NCI-H345 treated with DMSO at 0.1 percent for 48 hours (cell line): ENCODE measurements around the gene FAM193A.
"Not testable (repeated sequence)": the region's sequence is repeated elsewhere in the genome, so short reads cannot be mapped to it uniquely, and the experiment has no call there.

Experiments used
- DNase-seq: peaks from one replicate; lab custom pipeline; 2025; ENCODE audit not compliant: unreplicated experiment; lab: John Stamatoyannopoulos, UW

Gene FAM193A

GRCh38 chr4:2647403-2648158, 111.1 kb downstream of the FAM193A start:
- DNase-seq: peak; percentile 10

DNA sequence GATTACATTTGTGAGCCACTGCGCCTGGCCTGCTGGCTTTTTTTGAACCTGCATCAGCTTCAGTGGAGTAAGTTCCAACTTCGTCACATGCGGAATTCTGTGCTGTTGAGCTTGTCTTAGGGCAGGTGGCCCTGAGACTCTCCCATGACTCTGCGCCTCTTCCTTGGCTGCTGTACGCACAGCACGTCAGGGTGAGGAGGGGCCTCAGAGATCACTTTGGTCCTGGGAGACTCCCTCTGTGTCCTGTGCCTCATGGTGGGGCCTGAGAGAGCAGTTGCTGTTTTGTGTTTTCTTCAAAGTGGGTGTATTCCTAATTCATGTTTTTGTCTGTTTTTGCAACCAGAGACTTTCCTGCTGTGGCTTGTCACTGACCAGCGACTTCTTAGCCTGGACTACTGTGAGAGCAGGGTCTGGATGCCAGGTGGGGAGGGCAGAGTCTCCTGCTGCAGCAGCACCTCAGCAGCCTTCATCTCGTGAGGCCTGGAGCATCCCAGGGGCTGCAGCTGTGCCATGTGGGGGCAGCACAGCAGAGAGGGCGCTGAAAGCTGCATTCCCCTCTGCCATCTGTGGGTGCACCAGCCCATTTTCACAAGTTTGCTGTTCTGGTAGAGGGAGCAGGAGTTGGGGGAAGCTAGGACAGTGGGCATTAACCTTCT, 111.8 kb downstream of the FAM193A start:
- DNase-seq: no peak

DNA sequence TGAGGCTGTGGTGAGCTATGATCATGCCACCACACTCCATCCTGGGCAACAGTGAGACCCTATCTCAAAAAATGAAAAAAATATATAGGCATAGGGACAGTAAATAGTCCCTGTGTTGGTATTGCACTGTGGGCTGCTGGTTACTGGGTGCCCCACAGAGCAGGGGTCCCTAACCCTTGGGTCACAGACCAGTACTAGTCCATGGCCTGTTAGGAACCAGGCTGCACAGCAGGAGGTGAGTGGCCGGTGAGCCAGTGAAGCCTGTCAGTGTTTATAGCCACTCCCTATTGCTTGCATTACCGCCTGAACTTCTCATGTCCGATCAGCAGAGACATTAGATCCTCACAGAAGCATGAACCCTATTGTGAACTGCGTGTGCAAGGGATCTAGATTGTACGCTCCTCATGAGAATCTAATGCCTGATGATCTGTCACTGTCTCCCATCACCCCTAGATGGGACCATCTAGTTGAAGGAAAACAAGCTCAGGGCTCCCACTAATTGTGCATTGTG, 113.2 kb downstream of the FAM193A start:
- DNase-seq: no peak

DNA sequence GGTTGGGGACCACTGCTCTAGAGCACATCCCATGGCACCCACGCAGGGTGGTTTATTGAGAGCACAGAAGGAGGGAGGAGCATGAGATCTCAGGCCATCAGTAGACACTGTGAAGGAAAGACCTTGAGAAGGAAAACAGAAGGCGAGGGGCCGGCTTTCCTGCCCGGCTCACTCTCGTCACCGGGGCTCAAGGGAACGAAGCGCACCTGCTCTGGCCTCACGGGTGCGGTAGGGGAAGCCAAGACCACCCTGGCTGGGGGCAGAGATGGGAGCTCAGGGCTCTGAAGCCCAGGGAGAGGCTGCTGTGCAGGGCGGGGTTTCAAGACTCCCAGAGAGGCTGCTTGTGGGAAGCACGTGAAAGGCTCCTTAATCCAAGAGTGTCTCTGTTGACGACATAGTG, 113.8 kb downstream of the FAM193A start:
- DNase-seq: no peak

GRCh38 chr4:2651546-2651945, 115.1 kb downstream of the FAM193A start:
- no peak for DNase-seq

- DNase-seq: no peak
Observed at GRCh38 chr4:2651998-2652397, 115.6 kb downstream of the FAM193A start.

DNA sequence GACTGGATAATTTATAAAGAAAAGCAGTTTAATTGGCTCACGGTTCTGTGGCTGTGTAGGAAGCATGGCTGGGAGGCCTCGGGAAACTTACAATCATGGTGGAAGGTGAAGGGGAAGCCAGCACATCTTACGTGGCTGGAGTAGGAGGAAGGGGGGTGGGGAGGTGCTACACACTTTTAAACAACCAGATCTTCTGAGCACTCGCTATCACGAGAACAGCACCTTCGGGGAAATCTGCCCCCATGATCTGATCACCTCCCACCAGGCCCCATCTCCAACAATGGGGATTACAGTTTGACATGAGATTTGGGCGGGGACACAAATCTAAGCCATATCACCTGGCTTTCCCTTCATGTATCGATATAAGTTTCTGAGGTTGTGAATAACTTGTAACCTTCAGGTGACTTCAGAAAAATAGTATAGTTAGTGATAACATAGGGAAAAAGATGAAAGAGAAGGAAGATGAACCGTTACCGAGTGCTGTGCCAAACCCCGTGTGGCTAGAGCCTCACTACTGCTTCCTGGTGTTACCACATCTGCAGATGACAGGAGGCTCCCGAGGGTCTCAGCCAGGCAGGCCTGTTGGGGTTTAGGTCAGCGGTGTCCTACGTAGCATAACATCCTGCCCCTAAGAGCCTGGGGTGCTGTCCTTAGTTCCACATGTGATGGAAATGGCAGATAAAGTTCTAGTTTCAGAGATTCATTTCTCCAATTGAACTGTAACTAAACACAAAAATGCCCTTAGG, 116.1 kb downstream of the FAM193A start:
- no peak for DNase-seq

DNA sequence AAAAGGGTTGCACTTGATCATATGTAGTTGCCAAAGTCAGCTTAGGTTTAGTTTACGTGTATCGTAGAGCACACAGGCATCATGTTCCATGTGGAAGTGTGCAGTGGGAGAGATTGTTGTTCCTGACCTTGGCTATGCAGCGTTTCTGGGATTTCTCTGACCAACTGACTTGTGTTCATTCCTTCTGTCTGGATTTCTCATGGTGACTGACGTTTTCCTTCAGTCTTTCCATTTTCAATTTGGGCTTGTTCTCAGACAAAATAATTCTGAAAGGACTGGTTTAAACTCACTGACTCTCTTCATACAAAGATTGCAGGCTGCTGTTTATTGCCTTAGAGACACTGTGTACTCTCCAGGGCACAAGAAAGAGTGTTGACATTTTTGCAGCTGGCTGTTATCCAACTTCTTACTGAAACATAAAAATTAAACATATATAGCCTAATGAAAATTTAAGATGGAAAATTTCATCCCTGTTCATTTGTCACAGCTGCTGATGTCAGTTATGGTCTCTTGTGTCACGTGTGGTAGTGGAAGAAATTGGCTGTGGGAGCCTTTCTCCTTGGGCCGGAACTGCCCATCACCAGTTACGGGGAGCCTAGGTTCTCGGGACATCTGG, 124.3 kb downstream of the FAM193A start:
- no peak for DNase-seq

DNA sequence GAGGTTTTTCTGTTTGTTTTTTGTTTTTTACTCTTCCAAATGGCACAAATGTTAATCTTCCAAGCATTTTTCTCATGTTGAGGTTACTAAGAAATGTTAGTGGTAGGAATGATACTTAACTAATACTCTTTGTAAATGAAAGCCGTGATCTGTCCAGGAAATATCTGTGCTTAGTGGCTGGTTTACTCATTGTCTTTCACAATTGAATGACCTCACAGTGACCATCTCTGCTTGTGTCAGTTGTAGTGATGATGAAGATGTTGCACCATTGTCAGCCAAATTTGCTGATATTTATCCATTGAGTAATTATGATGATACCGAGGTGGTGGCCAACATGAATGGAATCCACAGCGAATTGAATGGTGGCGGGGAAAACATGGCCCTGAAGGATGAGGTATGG, 126.2 kb downstream of the FAM193A start:
- no peak for DNase-seq

DNA sequence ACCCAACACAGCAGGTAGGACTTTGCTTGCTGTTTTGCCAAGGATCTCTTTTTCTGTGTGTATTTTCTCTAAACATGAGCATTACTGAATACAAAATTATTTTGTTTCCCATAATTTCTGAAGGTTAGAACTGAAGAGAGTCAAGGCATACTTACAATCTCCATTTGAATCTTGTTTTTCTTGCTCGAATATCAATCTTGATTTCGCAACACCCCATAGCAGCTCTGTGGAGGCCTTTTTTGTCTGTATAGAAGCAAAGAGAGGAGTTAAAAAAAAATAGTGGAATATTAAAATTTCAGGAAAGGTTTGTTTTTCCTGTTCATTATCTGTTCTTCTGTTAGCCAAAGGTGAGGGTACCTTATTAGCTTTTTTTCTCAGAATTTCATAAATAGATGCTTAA, 126.8 kb downstream of the FAM193A start:
- no peak for DNase-seq

DNA sequence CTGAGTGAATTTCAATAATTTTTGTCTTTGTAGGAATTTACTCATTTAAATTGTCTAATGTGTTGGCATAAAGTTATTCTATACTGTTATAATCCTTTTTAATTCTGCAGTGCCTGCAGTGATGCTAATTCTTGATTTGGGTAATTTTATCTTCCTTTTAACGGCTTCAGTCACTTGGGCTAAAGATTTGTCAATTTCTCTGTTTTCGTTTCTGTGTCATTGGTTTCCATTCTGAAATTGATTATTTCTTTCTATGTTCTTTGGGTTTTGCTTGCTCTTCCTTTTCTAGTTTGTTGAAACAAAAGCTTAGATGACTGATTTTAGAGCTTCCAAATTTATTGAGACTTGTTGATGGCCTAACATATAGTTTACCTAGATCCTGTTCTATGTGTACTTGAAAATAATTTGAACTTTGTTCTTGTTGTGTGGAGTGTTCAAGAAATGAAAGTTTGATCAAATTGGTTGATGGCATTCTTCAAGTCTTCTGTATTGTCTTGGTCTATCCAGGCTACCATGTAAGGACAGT, 130.3 kb downstream of the FAM193A start:
- DNase-seq: no peak

GRCh38 chr4:2667428-2667827, 131.0 kb downstream of the FAM193A start:
- DNase-seq: no peak

DNA sequence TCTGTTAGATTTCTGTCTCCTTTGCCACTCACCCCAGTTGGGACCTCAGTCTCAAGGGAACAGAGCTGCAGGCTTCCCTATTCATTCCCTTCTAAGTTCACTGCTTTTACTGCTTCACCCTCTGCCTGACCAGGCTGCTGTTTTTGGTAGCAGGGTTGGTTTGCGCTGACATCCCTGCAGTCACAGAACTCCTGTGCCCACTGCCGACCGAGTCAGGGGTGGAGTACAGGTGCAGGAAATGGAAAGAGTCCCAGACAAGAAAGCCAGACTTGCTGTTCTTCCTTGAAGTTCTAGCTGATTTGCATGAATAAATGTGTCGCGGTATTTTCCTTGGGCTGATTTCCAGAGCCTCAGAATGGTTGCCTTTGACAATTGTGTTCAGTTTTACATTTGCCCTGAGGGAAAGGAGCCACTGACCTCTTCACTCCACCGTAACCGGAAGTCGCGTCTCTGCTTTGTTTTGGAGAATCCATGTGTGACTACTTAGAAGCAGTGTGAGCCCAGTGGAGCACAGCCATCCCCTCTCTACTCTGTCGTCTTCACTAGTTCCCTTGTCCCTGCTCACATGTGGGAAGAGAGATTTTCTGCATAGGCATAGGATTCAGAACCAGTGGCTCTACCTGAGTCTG, 134.9 kb downstream of the FAM193A start:
- DNase-seq: no peak

DNA sequence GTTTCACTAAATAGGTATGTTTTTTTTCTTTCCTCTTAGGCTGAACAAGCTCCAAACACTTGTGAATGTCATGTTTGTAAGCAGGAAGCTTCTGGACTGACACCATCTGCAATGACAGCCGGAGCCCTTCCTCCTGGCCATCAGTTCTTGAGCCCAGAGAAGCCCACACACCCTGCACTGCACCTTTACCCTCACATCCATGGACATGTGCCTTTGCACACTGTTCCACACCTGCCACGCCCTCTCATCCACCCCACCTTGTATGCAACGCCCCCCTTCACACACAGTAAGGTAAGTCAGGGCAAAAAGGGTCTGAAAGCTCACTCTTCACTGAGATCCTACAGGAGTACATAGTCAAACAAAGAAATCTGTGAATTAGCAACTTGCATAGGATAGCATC, 135.6 kb downstream of the FAM193A start:
- DNase-seq: no peak

- DNase-seq: no peak
Observed at GRCh38 chr4:2672700-2673099, 136.3 kb downstream of the FAM193A start.

DNA sequence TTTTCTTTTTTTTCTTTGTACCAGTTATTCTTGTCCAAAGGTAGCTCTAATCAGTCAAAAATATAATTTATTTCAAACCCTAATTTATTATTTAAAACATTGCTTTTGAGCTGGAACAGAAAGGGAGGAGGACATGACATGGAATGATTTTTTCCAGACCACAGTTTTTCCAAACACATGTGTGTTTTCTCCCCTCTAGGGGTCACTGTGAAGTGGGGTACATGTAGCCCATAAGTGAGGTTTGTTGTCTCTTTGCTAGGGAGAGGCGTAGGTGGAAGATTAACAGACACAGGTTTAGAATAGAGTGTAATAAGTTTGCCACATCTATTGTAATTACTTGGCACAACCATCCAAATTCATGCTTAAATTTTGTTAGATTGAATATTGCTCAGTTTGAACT, 136.7 kb downstream of the FAM193A start:
- no peak for DNase-seq

- not testable (repeated sequence) for DNase-seq
Observed at GRCh38 chr4:2679762-2680161, 143.3 kb downstream of the FAM193A start.

DNA sequence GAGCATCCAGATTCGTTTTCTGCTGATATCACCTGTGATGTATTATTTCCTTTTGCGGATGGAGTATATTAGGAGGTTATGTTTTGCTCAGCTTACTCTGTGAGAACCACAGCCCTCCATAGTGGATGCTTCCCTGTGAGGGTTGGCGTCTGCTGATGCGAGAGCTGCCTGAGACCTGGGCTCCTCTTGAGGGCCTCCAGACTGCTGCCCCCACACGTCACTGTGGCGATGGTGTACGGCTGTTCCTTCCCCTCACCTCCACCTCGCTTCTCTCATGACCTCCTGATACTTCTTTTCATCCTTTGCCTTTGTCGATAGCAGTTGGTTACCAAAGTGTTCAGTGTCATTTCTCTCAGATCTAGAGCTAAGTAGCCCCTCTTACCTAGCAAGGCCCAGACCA, 148.0 kb downstream of the FAM193A start:
- no peak for DNase-seq

DNA sequence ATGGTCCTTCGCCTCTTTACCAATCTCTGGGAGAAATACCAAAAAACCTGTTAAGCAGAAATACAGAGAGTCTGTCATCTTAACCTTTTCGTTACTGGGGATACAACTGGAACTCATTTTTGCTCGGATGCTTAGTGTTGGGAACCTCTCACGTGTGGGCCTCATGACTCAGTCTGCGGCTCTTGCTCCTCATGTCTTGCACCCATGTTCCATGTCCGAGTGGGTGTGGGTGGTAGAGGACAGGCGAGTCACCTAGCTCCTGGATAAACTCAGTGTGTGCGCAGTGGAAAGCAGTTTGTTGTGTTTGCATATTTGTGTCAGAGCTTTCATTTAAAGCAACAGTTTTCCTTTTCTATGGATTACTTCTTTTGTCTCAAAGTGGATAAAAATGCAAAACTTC, 149.1 kb downstream of the FAM193A start:
- no peak for DNase-seq

DNA sequence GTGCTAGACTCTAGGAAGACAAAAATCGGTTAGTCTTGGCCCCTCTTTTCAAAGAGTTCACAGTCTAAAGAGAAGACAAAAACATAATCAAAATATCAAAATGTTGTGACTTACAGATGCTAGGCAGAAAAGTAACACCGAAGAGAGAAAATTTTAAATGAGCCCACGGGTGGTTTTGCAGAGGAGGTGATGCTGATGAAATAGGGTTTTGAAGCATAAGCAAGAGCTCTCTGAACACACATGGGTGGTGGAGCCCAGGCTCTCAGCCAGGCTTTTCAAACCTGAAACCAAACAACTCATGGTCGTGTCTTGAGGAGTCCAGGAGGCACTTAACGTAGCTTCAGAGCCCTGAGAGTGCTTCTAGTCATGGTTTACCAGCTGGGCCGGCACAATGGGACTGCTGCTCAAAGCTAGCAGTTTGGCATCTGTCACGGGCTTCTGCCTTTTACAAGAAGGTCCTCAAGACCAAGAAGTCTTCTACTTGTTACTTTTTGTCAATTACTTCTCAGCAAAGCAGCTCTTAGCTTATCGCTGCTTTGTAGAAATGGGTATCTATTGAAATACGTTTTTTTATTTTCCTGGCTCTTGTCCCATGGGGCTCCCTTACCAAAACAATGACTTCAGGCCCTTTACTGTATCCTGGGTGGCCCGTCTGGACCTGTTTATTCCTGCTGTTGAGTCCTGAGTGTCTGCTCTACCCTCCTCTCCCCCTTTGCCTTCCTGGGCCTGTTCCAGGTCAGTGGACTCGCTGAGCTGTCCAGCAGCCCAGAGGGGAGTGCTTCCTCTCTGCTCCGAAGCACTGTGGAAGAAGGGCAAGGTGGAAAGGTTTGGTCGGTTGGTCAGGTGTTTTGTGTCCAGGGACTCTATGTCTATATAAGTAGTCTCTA, 150.2 kb downstream of the FAM193A start:
- DNase-seq: no peak
